Lower leg skin (tissue), 4 donors: Measurements from ENCODE around the gene RAB19. TPM values are rescaled to one million over a fixed set of nuclear protein-coding genes. Genes with fewer than 3 reads are reported as not detected.
"Not testable (repeated sequence)": the region's sequence is repeated elsewhere in the genome, so short reads cannot be mapped to it uniquely, and the experiment has no call there.

Source experiments
- DNase-seq, 2 donors: peaks; one replicate each; pipeline ENCODE4 v3.0.0-alpha.2; 2019; ENCODE audit warnings: low spot score in 2 of 2
- H3K4me3 ChIP-seq: fragments of 200-600 bp; sonication (generic); 2 replicates; pipeline ENCODE4 v1.5.1; 2017; ENCODE audit warnings: mild to moderate bottlenecking, low read depth; ENCODE audit not compliant: poor library complexity, severe bottlenecking
- POLR2A ChIP-seq, 2 donors: fragments of 450-650 bp; IDR thresholded peaks; one replicate each; pipeline ENCODE4 v1.6.1; 2016 to 2017; ENCODE audit warnings: antibody characterized with exemption in 2 of 2, mild to moderate bottlenecking in 1 of 2, moderate library complexity in 1 of 2
- WGBS, 2 donors: methylation state at CpG; one replicate each; pipeline ENCODE4 v1.1.5; 2018; 5-methylcytosine and 5-hydroxymethylcytosine counted together
- intact Hi-C: fragments of 100-400 bp; cut with DNase I; formaldehyde crosslinking; loops from one replicate; pipeline ENCODE4 v1.15.0; 2023; ENCODE audit warnings: low total_unique reads
- total RNA-seq, 4 donors: library from RNA; depleted of rRNA; stranded (reverse); fragments of >200 nt; gene quantifications; one replicate each; pipeline ENCODE4 v1.1.0, GENCODE V29; 2016
- TF ChIP-seq, protein P1 (sequence below), 3 donors: fragments of 450-650 bp; IDR thresholded peaks; one replicate each; pipeline ENCODE4 v1.5.1; 2016; ENCODE audit warnings: antibody characterized with exemption in 3 of 3, mild to moderate bottlenecking in 3 of 3, moderate library complexity in 2 of 3

RAB19 gene
- total RNA-seq, 4 donors from 2014 or later, result 0.47 to 1.5 (median 0.72) TPM; not detected in 1

DNA sequence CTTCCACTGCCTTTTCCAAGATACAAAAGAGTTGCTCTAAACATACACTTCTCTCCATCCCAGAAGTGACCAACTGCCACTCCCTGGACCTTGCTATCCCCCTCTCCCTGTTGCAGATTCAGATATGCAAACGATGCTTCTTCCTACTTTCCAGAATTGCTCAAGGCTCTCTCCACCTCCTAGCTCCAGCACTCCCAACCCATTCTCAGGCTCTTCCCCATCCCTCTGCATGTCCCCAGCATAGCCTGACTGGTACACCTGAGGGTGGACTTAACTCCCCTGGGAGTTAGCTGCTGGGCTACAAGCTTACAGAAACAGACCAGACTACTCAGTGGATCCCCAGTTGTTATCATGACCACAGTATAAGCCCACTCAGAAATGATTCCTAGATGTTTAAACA, 47.9 kb downstream of the RAB19 start:
- intact Hi-C loops, result no loop called here
- WGBS, 2 donors, result 64 to 77% methylated on average over 1 of the region's 1 CpG
- no peak for TF ChIP-seq POLR2A (IDR thresholded peaks at IDR 0.05)
- TF ChIP-seq, protein P1, sequence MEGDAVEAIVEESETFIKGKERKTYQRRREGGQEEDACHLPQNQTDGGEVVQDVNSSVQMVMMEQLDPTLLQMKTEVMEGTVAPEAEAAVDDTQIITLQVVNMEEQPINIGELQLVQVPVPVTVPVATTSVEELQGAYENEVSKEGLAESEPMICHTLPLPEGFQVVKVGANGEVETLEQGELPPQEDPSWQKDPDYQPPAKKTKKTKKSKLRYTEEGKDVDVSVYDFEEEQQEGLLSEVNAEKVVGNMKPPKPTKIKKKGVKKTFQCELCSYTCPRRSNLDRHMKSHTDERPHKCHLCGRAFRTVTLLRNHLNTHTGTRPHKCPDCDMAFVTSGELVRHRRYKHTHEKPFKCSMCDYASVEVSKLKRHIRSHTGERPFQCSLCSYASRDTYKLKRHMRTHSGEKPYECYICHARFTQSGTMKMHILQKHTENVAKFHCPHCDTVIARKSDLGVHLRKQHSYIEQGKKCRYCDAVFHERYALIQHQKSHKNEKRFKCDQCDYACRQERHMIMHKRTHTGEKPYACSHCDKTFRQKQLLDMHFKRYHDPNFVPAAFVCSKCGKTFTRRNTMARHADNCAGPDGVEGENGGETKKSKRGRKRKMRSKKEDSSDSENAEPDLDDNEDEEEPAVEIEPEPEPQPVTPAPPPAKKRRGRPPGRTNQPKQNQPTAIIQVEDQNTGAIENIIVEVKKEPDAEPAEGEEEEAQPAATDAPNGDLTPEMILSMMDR (IDR thresholded peaks at IDR 0.05), result no peak
- no peak overlapping the region for H3K4me3 ChIP-seq
- no peak for DNase-seq

DNA sequence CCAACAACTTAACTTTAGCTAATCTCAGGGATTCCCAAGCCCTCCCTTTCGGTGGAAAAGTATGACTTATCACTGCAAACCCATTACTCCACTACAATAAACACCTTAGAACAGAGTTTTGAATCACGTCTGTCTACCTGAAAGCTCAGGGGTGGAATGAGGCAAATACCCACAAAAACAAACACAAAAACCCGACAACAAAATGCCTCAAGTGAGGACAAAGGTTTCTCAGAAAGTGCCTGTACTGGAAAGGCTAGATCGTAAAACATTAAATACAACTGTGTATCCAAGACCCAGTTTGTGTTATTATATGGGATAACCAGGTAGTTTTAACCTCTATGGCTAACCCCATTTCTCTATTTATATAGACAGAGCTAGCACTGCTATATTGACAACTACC, 49.4 kb downstream of the RAB19 start:
- no peak overlapping the region for H3K4me3 ChIP-seq

DNA sequence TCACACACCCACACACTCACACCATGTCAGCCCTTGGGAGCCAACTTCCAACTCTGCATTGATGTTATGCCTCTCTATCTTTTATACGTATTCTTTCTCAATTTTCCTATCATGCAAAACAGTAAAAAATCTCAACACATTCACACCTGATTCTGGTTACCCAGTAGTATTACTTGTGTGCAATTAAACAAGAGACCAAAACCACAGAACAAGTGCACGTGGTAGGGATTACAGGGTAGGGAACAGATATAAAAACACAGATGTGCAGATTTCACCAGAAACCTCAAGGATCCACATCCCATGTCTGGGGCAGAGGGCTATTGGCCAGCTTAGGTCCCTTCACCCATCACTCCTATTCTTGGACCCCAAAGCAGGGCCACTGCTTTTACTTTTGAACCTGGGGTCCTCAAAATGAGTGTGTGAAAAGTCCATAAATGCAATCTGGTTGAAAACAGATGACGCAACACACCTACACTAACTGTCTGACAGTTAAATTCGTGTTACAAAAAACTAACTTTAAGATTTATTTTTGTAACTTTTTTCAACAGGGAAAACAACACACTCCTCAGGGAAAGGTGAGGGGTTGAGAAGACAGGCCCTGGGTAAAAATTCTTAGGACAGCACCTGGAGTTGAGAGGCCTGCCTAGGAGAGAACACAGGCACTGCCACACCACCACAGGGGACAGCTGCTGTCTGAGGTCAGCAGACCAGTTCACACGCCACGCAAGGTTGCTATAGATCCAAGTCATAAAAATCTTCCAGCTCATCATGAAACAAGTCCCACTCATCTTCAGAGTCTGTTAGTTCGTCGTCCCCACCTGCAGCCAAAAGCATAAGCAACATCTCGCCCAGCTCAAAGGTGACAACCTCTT, 50.2 kb downstream of the RAB19 start:
- WGBS, 2 donors, result 86 to 94% methylated on average over 9 of the region's 9 CpGs
- H3K4me3 ChIP-seq, intact Hi-C loops, DNase-seq: not testable (repeated sequence)

More for the DNA sequence above, 49.4 kb downstream of the RAB19 start:
- intact Hi-C loops, result no loop called here
- DNase-seq, result no peak
- 85 to 89% methylated on average over 4 of the region's 4 CpGs for WGBS, 2 donors
- no peak for TF ChIP-seq POLR2A (IDR thresholded peaks at IDR 0.05)
- TF ChIP-seq, protein P1 (IDR thresholded peaks at IDR 0.05), result no peak

DNA sequence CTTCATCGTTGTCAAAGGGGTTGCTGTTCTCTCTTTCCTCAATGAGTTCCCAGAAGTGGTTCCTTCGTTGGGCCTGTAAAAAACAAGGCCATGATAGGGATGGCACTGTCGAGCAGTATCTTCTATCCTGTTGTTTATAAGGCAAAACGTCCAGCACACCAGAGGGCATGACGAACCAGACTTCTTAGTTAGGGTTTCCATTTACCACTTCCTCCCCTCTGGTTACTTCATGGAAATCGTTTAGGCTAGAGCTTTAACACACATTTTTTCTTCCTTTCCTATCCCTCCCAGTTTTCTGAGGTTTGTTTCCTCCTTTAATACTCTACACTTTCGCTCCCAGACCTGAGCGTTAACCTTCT, 50.8 kb downstream of the RAB19 start:
- no peak for TF ChIP-seq POLR2A (IDR thresholded peaks at IDR 0.05)
- no peak for DNase-seq
- no peak overlapping the region for H3K4me3 ChIP-seq
- intact Hi-C loops, result no loop called here
- 74 to 78% methylated on average over 8 of the region's 8 CpGs for WGBS, 2 donors

DNA sequence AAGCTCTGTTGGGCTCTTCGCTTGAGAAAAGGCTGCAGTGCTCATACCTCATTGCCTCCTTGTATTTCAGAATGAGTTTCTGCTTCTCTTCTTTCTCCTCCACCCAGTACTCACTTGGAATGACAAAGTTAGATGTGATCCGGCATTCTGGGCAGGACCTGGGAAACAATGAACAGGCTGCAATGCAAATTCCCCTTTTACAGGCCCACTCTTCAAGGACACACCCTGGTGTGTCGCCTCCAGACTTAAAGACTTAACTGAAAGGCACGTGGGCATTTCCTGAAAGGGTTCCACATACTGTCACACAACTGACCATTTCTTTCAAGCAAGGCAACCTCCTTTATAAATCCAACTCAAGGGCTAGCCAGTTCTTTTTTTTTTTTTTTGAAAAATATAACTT, 51.9 kb downstream of the RAB19 start:
- no peak for DNase-seq
- intact Hi-C loops, result no loop called here
- no peak for TF ChIP-seq POLR2A (IDR thresholded peaks at IDR 0.05)
- TF ChIP-seq, protein P1 (IDR thresholded peaks at IDR 0.05), result no peak
- 74 to 78% methylated on average over 4 of the region's 4 CpGs for WGBS, 2 donors
- no peak overlapping the region for H3K4me3 ChIP-seq

DNA sequence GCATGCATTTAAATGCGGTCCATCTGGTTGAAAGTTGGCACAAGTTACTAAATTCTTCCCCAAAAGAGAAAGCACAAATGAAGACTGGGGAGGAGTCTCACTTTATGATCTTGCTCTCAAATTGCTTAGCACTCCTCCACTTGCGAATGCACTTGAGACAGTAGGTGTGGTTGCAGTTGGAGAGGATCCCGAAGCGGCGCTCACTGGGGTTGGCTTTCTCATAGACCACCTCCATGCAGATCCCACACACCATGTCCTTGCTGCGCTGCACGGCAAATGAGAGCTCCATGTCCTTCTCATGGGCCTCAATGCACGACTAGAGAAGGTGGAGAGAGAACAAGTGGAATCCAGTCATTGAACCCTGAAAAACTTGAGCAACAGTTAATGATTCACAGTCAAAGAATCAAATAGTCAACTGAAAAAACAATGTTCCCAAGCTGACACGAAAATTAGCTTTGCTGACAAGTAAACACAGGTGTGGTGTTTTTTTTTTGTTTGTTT, 52.7 kb downstream of the RAB19 start:
- no peak overlapping the region for H3K4me3 ChIP-seq
- DNase-seq, result no peak
- intact Hi-C loops, result no loop called here
- TF ChIP-seq, protein P1 (IDR thresholded peaks at IDR 0.05), result no peak
- TF ChIP-seq POLR2A (IDR thresholded peaks at IDR 0.05), result no peak
- 93 to 96% methylated on average over 9 of the region's 9 CpGs for WGBS, 2 donors
